Upper lobe of left lung (tissue), 4 donors: Measurements from ENCODE around the gene TFG.

Source experiments
- EP300 ChIP-seq, 4 donors: sonication (generic); formaldehyde crosslinking; IDR thresholded peaks; one replicate each; pipeline ENCODE4 v1.5.1; 2017; ENCODE audit warnings: antibody characterized with exemption in 4 of 4, control low read depth in 2 of 4
- POLR2A ChIP-seq, 4 donors: fragments of 450-650 bp; IDR thresholded peaks; one replicate each; pipeline ENCODE4 v1.5.1; 2016 to 2017; ENCODE audit warnings: antibody characterized with exemption in 4 of 4, mild to moderate bottlenecking in 2 of 4
- POLR2AphosphoS5 ChIP-seq, 2 donors: sonication (generic); formaldehyde crosslinking; IDR thresholded peaks; one replicate each; pipeline ENCODE4 v1.5.1; 2017; ENCODE audit warnings: antibody characterized with exemption in 2 of 2
- TF ChIP-seq, protein P1 (sequence below), 6 experiments: fragments of 450-650 bp in 4 of 6; fragments of 200-600 bp in 2 of 6; sonication (generic) in 2 of 6; IDR thresholded peaks; one replicate each; pipeline ENCODE4 v1.5.1; 2016 to 2019; ENCODE audit warnings: antibody characterized with exemption in 6 of 6

DNA sequence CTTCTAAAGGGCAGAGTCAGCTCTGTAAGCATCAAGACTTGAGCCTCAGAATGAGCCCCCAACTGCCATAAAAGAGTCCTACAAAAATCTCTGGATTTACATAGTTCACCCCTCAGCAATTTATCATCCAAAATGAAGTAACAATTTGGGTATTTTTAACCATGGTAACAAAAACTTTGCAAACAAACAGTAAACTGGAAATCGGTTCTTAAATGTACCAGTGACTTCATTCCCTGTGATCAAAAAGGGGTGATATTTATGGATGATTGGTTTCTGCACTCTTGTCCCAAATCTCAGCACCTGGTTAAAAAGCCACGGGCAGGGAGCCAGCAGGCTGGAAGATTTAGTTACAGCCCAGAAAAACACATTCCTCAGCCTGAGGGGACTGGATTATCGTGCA lies 73.6 kb downstream of the TFG start:
- TF ChIP-seq, protein P1, sequence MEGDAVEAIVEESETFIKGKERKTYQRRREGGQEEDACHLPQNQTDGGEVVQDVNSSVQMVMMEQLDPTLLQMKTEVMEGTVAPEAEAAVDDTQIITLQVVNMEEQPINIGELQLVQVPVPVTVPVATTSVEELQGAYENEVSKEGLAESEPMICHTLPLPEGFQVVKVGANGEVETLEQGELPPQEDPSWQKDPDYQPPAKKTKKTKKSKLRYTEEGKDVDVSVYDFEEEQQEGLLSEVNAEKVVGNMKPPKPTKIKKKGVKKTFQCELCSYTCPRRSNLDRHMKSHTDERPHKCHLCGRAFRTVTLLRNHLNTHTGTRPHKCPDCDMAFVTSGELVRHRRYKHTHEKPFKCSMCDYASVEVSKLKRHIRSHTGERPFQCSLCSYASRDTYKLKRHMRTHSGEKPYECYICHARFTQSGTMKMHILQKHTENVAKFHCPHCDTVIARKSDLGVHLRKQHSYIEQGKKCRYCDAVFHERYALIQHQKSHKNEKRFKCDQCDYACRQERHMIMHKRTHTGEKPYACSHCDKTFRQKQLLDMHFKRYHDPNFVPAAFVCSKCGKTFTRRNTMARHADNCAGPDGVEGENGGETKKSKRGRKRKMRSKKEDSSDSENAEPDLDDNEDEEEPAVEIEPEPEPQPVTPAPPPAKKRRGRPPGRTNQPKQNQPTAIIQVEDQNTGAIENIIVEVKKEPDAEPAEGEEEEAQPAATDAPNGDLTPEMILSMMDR (IDR thresholded peaks at IDR 0.05) = no peak
- no peak for TF ChIP-seq POLR2A (IDR thresholded peaks at IDR 0.05)
- no peak for TF ChIP-seq POLR2AphosphoS5 (IDR thresholded peaks at IDR 0.05)
- no peak for TF ChIP-seq EP300 (IDR thresholded peaks at IDR 0.05)
